Endothelial cell of umbilical vein (primary cell): Measurements from ENCODE around the gene UNC5C.

Experiments used
- CTCF ChIP-seq, 2 donors: IDR thresholded peaks; 1 replicate in 1 of 2; 2 replicates in 1 of 2; pipeline ENCODE4 v1.5.1; 2011; ENCODE audit warnings: low read length in 2 of 2, mild to moderate bottlenecking in 2 of 2, moderate library complexity in 2 of 2, control low read depth in 1 of 2, inconsistent platforms in 1 of 2, low read depth in 1 of 2; ENCODE audit not compliant: insufficient read depth in 1 of 2; ENCODE audit errors: extremely low read depth in 1 of 2
- EZH2 ChIP-seq: IDR thresholded peaks from 2 replicates; pipeline ENCODE4 v1.6.1; 2012; ENCODE audit warnings: borderline replicate concordance, low read depth, mild to moderate bottlenecking, moderate library complexity, low read length, inconsistent platforms; ENCODE audit not compliant: severe bottlenecking
- FOS ChIP-seq: IDR thresholded peaks from 2 replicates; pipeline ENCODE4 v1.6.1; 2011; ENCODE audit warnings: mild to moderate bottlenecking, low read length, moderate library complexity, borderline replicate concordance; ENCODE audit not compliant: insufficient read depth
- JUN ChIP-seq: IDR thresholded peaks from 2 replicates; pipeline ENCODE4 v1.6.1; 2011; ENCODE audit warnings: borderline replicate concordance, low read depth; ENCODE audit not compliant: insufficient read length, insufficient read depth
- MAX ChIP-seq: IDR thresholded peaks from 2 replicates; pipeline ENCODE4 v1.6.1; 2011; ENCODE audit not compliant: insufficient read depth, insufficient read length
- MYC ChIP-seq: IDR thresholded peaks from one replicate; pipeline ENCODE4 v1.6.1; 2011; ENCODE audit warnings: mild to moderate bottlenecking, low read depth, low read length
- POLR2A ChIP-seq: IDR thresholded peaks from 2 replicates; pipeline ENCODE4 v1.6.1; 2012; ENCODE audit warnings: low read depth, mild to moderate bottlenecking, control low read depth, low read length
- POLR2AphosphoS5 ChIP-seq: IDR thresholded peaks from 2 replicates; pipeline ENCODE4 v1.6.1; 2012; ENCODE audit warnings: low read depth, mild to moderate bottlenecking, control low read depth, low read length, moderate library complexity; ENCODE audit not compliant: insufficient read depth

- no peak for TF ChIP-seq CTCF (IDR thresholded peaks at IDR 0.05; ENCODE audit: extremely low read depth in 1 of 2, insufficient read depth in 1 of 2, low read depth in 1 of 2, low read length in 2 of 2)
- TF ChIP-seq POLR2A: no peak
- no peak for TF ChIP-seq MYC
- no peak for TF ChIP-seq MAX
- TF ChIP-seq EZH2: no peak
- TF ChIP-seq POLR2AphosphoS5: no peak
- TF ChIP-seq FOS: no peak
- no peak for TF ChIP-seq JUN
Measured at GRCh38 chr4:95462921-95463320, 85.9 kb downstream of the UNC5C start.
